HEK293 (cell line): ENCODE measurements around the gene LRP5.

ENCODE experiments used
- CTCF ChIA-PET: fragments of 350-600 bp; formaldehyde crosslinking; extraction: SDS; loops from one replicate; lab custom pipeline; 2021; ENCODE audit warnings: antibody characterized with exemption; lab: Yijun Ruan, JAX
- POLR2A ChIA-PET: fragments of 300-600 bp; formaldehyde crosslinking; extraction: SDS; loops from one replicate; lab custom pipeline; 2020; ENCODE audit warnings: antibody characterized with exemption, inconsistent platforms; lab: Yijun Ruan, JAX
- H3K27ac ChIP-seq: fragments of 200-500 bp; sonication (Bioruptor generic); 2 replicates; pipeline ENCODE4 v1.5.1; 2014; ENCODE audit warnings: low read depth, low read length, control low read depth, inconsistent platforms; ENCODE audit errors: extremely low read depth
- H3K36me3 ChIP-seq, 2 experiments: fragments of 200-500 bp in 1 of 2; sonication (Bioruptor generic) in 1 of 2; 1 replicate in 1 of 2; 2 replicates in 1 of 2; pipeline ENCODE4 v1.5.1; 2014 to 2017; ENCODE audit warnings: inconsistent platforms in 2 of 2, low read length in 2 of 2; ENCODE audit not compliant: control insufficient read depth in 2 of 2, insufficient read depth in 1 of 2
- H3K4me1 ChIP-seq: fragments of 200-500 bp; sonication (Bioruptor generic); 2 replicates; pipeline ENCODE4 v1.5.1; 2014; ENCODE audit warnings: mild to moderate bottlenecking, low read length, inconsistent platforms; ENCODE audit not compliant: control insufficient read depth, insufficient read depth
- H3K4me3 ChIP-seq: 2 replicates; pipeline ENCODE4 v1.5.1; 2011; ENCODE audit warnings: low read depth, mild to moderate bottlenecking, control low read depth, low read length, moderate library complexity
- H3K9me3 ChIP-seq: fragments of 200-500 bp; sonication (Bioruptor generic); 2 replicates; pipeline ENCODE4 v1.5.1; 2014; ENCODE audit warnings: low read depth, low read length, inconsistent platforms; ENCODE audit not compliant: control insufficient read depth, insufficient read depth
- SCRT2 ChIP-seq: fragments of 450-650 bp; formaldehyde crosslinking; IDR thresholded peaks from 2 replicates; pipeline ENCODE4 v1.5.1; 2016; ENCODE audit warnings: missing biosample characterization, missing genetic modification characterization
- SETDB1 ChIP-seq: IDR thresholded peaks from one replicate; pipeline ENCODE4 v1.6.1; 2017; ENCODE audit warnings: mild to moderate bottlenecking, low read length, moderate library complexity, mixed read lengths; ENCODE audit not compliant: insufficient read length
- SP7 ChIP-seq: fragments of 450-650 bp; formaldehyde crosslinking; IDR thresholded peaks from 2 replicates; pipeline ENCODE4 v1.5.1; 2016; ENCODE audit warnings: missing biosample characterization, missing genetic modification characterization
- ZBTB7A ChIP-seq: fragments of 450-650 bp; formaldehyde crosslinking; IDR thresholded peaks from 2 replicates; pipeline ENCODE4 v1.5.1; 2016; ENCODE audit warnings: low read depth, missing biosample characterization, missing genetic modification characterization
- ZEB2 ChIP-seq: fragments of 450-650 bp; formaldehyde crosslinking; IDR thresholded peaks from 2 replicates; pipeline ENCODE4 v1.5.1; 2016; ENCODE audit warnings: missing biosample characterization, missing genetic modification characterization
- ZNF114 ChIP-seq: fragments of 450-650 bp; formaldehyde crosslinking; IDR thresholded peaks from 2 replicates; pipeline ENCODE4 v1.5.0; 2017; ENCODE audit warnings: missing biosample characterization, missing genetic modification characterization
- ZNF132 ChIP-seq: fragments of 450-650 bp; formaldehyde crosslinking; IDR thresholded peaks from 2 replicates; pipeline ENCODE4 v1.5.1; 2017; ENCODE audit warnings: missing biosample characterization, missing genetic modification characterization, borderline replicate concordance
- ZNF2 ChIP-seq: fragments of 450-650 bp; formaldehyde crosslinking; IDR thresholded peaks from 2 replicates; pipeline ENCODE4 v1.5.1; 2016; ENCODE audit warnings: missing biosample characterization, missing genetic modification characterization
- ZNF202 ChIP-seq: fragments of 450-650 bp; formaldehyde crosslinking; IDR thresholded peaks from 2 replicates; pipeline ENCODE4 v1.5.1; 2016; ENCODE audit warnings: missing biosample characterization, missing genetic modification characterization, borderline replicate concordance
- ZNF239 ChIP-seq: fragments of 450-650 bp; formaldehyde crosslinking; IDR thresholded peaks from 2 replicates; pipeline ENCODE4 v1.5.1; 2016; ENCODE audit warnings: missing biosample characterization, missing genetic modification characterization
- ZNF248 ChIP-seq: fragments of 450-650 bp; formaldehyde crosslinking; IDR thresholded peaks from 2 replicates; pipeline ENCODE4 v1.5.1; 2017; ENCODE audit warnings: missing biosample characterization, missing genetic modification characterization
- ZNF426 ChIP-seq: fragments of 450-650 bp; formaldehyde crosslinking; IDR thresholded peaks from 2 replicates; pipeline ENCODE4 v1.5.1; 2017; ENCODE audit warnings: missing biosample characterization, missing genetic modification characterization, mild to moderate bottlenecking, inconsistent platforms, moderate library complexity
- ZNF555 ChIP-seq: fragments of 450-650 bp; formaldehyde crosslinking; conservative IDR thresholded peaks from 2 replicates; pipeline ENCODE4 v1.5.1; 2017; ENCODE audit warnings: missing biosample characterization, mild to moderate bottlenecking, missing genetic modification characterization, inconsistent platforms
- ZNF600 ChIP-seq: fragments of 450-650 bp; formaldehyde crosslinking; IDR thresholded peaks from 2 replicates; pipeline ENCODE4 v1.5.1; 2016; ENCODE audit warnings: missing biosample characterization, missing genetic modification characterization
- ZNF701 ChIP-seq: fragments of 450-650 bp; formaldehyde crosslinking; IDR thresholded peaks from 2 replicates; pipeline ENCODE4 v1.5.1; 2016; ENCODE audit warnings: missing biosample characterization, missing genetic modification characterization
- TF ChIP-seq, protein P1 (sequence below): fragments of 450-650 bp; formaldehyde crosslinking; IDR thresholded peaks from 2 replicates; pipeline ENCODE4 v1.5.1; 2016; ENCODE audit warnings: missing biosample characterization, missing genetic modification characterization, low read depth
- TF ChIP-seq, protein P2 (sequence below): fragments of 450-650 bp; formaldehyde crosslinking; IDR thresholded peaks from 2 replicates; pipeline ENCODE4 v1.5.1; 2017; ENCODE audit warnings: missing biosample characterization, mild to moderate bottlenecking, missing genetic modification characterization, moderate library complexity
- TF ChIP-seq, protein P3 (sequence below): fragments of 450-650 bp; formaldehyde crosslinking; IDR thresholded peaks from 2 replicates; pipeline ENCODE4 v1.5.1; 2016; ENCODE audit warnings: missing biosample characterization, missing genetic modification characterization
- TF ChIP-seq, protein P4 (sequence below): fragments of 450-650 bp; formaldehyde crosslinking; IDR thresholded peaks from 2 replicates; pipeline ENCODE4 v1.5.1; 2016; ENCODE audit warnings: missing biosample characterization, missing genetic modification characterization
- TF ChIP-seq, protein P5 (sequence below): fragments of 450-650 bp; formaldehyde crosslinking; IDR thresholded peaks from 2 replicates; pipeline ENCODE4 v1.5.1; 2016; ENCODE audit warnings: missing biosample characterization, missing genetic modification characterization

The LRP5 gene

DNA sequence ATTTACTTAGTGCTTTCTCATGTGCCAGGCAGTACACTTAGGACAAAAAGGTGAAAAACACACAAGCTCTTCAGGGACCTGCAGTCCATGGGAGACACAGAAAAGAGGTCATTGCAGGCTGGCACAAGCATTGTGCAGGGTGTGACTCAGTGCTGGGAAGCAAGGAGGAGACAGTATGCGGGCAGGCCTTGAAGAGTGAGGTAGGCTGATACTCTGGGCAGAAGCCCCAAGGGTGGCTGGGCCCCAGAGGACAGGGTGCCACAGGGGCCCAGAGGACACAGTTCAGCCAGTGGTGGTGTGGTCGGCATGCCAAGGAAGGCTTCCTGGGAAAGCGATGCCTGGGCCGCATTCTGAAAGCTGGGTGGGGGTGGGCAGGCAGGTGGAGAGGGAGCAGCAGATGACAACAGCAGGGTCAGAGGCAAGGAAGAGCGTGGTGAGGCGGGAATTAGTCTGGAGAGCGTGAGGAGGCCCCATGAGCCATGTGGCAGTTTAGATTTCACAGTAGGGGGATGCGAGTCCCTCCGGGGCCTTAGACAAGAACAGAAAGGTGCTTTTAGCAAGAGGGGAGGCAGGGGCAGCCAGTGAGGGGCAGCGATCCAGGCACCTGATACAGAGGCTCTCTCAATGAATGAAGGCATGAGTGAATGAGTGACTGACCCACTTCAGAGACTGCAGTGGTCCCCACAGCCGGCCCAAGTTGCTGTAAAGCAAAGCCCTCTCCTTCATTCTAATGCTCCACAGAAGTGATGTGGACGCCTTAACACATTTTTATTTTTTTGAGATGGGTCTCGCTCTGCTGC lies 47.5 kb upstream of the LRP5 start:
- Histone ChIP-seq H3K4me1 (no peaks in the 10 kb centered on the region), H3K4me3 (no peak overlapping the region), H3K27ac (no peak overlapping the region), H3K36me3 (peaks cover 0 to 86% of the 10 kb centered on the region in 2 experiments; a peak in 1 of 3 replicates), H3K9me3 (no peaks in the 10 kb centered on the region)
- POLR2A ChIA-PET, result no interaction called here
- CTCF ChIA-PET, result interaction anchor here (1.9 to 3.3 kb wide), 2 partner anchors 7 to 34 kb away, joined by 10 to 16 read pairs; no protein-coding TSS in a partner anchor
- no peak for TF ChIP-seq ZNF114 (tag by site-specific recombination)
- TF ChIP-seq ZBTB7A (tag by site-specific recombination), result no peak
- TF ChIP-seq SP7 (tag by site-specific recombination), result no peak
- TF ChIP-seq ZNF701, result no peak
- no peak for TF ChIP-seq ZNF2 (tag by site-specific recombination)
- no peak for TF ChIP-seq SCRT2
- TF ChIP-seq ZNF248 (tag by site-specific recombination), result no peak
- TF ChIP-seq, protein P1, sequence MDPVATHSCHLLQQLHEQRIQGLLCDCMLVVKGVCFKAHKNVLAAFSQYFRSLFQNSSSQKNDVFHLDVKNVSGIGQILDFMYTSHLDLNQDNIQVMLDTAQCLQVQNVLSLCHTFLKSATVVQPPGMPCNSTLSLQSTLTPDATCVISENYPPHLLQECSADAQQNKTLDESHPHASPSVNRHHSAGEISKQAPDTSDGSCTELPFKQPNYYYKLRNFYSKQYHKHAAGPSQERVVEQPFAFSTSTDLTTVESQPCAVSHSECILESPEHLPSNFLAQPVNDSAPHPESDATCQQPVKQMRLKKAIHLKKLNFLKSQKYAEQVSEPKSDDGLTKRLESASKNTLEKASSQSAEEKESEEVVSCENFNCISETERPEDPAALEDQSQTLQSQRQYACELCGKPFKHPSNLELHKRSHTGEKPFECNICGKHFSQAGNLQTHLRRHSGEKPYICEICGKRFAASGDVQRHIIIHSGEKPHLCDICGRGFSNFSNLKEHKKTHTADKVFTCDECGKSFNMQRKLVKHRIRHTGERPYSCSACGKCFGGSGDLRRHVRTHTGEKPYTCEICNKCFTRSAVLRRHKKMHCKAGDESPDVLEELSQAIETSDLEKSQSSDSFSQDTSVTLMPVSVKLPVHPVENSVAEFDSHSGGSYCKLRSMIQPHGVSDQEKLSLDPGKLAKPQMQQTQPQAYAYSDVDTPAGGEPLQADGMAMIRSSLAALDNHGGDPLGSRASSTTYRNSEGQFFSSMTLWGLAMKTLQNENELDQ, result no peak
- no peak for TF ChIP-seq ZEB2 (tag by site-specific recombination)

DNA sequence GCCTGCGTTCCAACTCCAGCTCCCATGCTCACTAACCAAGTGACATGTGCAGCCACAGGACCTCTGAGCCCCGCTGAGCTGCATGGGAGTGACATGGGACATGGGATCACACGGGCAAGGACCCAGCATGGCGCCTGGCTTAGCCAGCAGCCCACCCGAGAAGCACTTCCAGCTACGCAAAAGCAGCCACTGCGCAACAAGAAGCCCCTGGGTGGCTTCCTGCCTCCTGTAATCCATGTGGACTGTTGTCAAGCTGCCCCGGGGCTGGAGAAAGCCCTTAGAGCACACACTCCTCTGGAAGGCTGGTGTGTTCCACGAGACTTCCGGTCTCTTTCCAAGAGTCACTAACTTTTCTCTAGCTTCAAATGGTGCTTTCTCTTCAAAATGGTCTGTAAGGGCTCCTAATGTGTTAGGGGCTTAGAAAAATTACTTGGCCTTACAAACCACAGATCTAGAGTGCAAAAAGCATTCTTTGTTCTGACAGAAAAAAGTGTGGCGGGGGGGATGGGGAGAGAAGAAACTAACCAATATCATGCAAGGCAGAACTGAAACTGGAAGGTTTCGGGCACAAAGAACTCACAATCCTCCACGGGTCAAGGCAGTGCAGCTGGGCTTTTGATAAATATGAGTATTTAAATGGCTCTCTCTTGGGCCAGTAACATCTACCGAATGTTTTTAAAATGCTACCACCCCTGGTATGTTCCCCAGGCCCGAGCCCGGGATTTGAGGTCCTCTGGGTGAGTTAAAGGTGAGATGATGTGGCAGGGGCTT lies 46.1 kb upstream of the LRP5 start:
- H3K4me3 ChIP-seq, result no peak overlapping the region
- CTCF ChIA-PET, result interaction anchor here (0.6 to 3.3 kb wide), 4 partner anchors 8 to 122 kb away, joined by 3 to 16 read pairs (median 6); no protein-coding TSS in a partner anchor
- H3K36me3 ChIP-seq, result peaks cover 0 to 77% of the 10 kb centered on the region in 2 experiments; a peak in 1 of 3 replicates
- no peaks in the 10 kb centered on the region for H3K9me3 ChIP-seq
- POLR2A ChIA-PET, result no interaction called here
- H3K4me1 ChIP-seq, result no peaks in the 10 kb centered on the region
- H3K27ac ChIP-seq, result no peak overlapping the region
- TF ChIP-seq, protein P2, sequence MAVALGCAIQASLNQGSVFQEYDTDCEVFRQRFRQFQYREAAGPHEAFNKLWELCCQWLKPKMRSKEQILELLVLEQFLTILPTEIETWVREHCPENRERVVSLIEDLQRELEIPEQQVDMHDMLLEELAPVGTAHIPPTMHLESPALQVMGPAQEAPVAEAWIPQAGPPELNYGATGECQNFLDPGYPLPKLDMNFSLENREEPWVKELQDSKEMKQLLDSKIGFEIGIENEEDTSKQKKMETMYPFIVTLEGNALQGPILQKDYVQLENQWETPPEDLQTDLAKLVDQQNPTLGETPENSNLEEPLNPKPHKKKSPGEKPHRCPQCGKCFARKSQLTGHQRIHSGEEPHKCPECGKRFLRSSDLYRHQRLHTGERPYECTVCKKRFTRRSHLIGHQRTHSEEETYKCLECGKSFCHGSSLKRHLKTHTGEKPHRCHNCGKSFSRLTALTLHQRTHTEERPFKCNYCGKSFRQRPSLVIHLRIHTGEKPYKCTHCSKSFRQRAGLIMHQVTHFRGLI (tag by site-specific recombination), result no peak
- TF ChIP-seq, protein P3, sequence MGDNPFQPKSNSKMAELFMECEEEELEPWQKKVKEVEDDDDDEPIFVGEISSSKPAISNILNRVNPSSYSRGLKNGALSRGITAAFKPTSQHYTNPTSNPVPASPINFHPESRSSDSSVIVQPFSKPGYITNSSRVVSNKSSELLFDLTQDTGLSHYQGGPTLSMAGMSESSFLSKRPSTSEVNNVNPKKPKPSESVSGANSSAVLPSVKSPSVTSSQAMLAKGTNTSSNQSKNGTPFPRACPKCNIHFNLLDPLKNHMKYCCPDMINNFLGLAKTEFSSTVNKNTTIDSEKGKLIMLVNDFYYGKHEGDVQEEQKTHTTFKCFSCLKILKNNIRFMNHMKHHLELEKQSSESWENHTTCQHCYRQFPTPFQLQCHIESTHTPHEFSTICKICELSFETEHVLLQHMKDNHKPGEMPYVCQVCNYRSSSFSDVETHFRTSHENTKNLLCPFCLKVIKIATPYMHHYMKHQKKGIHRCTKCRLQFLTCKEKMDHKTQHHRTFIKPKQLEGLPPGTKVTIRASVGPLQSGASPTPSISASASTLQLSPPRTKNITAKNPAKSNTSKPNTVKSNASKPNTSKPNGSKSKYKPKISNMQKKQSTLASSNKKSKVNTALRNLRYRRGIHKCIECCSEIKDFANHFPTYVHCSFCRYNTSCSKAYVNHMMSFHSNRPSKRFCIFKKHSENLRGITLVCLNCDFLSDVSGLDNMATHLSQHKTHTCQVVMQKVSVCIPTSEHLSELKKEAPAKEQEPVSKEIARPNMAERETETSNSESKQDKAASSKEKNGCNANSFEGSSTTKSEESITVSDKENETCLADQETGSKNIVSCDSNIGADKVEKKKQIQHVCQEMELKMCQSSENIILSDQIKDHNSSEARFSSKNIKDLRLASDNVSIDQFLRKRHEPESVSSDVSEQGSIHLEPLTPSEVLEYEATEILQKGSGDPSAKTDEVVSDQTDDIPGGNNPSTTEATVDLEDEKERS (tag by site-specific recombination), result no peak
- TF ChIP-seq, protein P4, sequence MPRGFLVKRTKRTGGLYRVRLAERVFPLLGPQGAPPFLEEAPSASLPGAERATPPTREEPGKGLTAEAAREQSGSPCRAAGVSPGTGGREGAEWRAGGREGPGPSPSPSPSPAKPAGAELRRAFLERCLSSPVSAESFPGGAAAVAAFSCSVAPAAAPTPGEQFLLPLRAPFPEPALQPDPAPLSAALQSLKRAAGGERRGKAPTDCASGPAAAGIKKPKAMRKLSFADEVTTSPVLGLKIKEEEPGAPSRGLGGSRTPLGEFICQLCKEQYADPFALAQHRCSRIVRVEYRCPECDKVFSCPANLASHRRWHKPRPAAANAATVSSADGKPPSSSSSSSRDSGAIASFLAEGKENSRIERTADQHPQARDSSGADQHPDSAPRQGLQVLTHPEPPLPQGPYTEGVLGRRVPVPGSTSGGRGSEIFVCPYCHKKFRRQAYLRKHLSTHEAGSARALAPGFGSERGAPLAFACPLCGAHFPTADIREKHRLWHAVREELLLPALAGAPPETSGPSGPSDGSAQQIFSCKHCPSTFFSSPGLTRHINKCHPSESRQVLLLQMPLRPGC, result no peak
- TF ChIP-seq, protein P5, sequence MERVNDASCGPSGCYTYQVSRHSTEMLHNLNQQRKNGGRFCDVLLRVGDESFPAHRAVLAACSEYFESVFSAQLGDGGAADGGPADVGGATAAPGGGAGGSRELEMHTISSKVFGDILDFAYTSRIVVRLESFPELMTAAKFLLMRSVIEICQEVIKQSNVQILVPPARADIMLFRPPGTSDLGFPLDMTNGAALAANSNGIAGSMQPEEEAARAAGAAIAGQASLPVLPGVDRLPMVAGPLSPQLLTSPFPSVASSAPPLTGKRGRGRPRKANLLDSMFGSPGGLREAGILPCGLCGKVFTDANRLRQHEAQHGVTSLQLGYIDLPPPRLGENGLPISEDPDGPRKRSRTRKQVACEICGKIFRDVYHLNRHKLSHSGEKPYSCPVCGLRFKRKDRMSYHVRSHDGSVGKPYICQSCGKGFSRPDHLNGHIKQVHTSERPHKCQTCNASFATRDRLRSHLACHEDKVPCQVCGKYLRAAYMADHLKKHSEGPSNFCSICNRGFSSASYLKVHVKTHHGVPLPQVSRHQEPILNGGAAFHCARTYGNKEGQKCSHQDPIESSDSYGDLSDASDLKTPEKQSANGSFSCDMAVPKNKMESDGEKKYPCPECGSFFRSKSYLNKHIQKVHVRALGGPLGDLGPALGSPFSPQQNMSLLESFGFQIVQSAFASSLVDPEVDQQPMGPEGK, result no peak
- TF ChIP-seq ZNF600 (tag by site-specific recombination) (no peak), ZNF132 (tag by site-specific recombination) (no peak), ZNF426 (no peak), ZNF202 (tag by site-specific recombination) (no peak), ZNF555 (tag by site-specific recombination) (no peak), SETDB1 (no peak), ZNF239 (tag by site-specific recombination) (no peak)
